GOT3 (cell line): Measurements from ENCODE around the gene BAD.

ENCODE experiments used
- DNase-seq: peaks from one replicate; lab custom pipeline; 2025; ENCODE audit warnings: mixed read lengths; lab: John Stamatoyannopoulos, UW

Gene BAD

DNA sequence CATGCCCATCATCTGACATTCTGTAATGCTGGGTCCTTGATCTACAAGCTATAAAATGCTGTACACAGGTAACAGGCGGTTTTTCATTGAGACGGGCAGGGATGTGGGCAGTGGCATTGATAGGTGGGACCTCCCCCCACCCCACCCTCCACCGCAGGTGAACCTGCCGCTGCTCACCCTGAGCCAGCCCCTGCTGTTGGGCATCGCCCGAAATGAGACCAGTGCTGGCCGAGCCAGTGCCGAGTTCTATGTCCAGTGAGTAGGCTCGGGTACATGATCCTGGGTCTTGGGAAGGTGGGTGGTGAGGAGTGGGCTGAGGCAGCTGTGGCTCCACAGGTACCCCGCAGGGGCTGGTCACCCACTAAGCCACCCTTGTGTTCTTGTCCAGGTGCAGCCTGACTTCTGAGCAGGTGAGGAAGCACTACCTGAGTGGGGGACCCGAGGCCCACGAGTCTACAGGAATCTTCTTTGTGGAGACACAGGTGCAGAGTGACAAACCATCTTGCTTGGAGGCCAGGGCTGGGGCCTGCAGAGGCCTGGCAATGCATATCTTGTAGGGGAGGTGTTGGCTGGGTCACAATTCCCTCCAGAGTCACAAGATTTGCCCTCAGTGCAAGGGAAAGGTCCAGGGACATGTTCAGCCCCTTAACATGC lies 55.2 kb downstream of the BAD start:
- DNase-seq = no peak

DNA sequence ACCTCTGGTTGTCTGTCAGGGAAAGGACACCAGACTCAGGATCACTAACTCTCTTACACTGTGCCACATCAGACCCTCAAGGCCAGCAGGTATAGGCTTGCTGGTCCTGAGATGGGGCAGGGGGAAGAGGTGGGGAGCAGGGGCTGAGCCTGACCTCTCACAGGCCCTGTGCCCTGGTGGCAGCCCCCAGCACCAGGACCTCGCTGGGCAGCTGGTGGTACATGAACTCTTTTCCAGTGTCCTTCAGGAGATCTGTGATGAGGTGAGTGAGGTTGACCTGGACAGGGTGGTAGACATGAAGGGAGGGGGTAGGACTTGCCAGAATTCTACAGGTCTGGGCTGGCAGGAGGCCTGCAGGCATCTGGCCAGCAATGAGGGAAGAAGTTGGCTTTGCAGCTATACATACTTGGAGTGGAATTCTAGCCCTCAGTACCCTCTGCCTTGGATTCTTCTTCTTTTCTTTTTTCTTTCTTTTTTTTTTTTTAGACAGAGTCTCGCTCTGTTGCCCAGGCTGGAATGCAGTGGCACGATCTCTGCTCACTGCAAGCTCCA lies 57.0 kb downstream of the BAD start:
- no peak for DNase-seq

DNA sequence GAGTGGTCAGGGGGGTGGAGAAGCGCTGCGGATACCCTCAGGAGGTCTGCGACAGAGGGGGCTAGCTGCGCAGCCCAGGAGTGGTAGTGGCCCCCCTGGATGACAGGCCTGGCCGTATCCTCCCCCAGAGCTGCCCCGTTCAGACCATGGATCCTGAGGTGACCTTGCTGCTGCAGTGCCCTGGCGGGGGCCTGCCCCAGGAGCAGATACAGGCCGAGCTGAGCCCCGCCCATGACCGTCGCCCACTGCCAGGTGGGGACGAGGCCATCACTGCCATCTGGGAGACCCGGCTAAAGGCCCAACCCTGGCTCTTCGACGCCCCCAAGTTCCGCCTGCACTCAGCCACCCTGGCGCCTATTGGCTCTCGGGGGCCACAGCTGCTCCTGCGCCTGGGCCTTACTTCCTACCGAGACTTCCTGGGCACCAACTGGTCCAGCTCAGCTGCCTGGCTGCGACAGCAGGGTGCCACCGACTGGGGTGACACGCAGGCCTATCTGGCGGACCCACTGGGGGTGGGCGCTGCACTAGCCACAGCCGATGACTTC lies 57.9 kb downstream of the BAD start:
- DNase-seq = no peak

DNA sequence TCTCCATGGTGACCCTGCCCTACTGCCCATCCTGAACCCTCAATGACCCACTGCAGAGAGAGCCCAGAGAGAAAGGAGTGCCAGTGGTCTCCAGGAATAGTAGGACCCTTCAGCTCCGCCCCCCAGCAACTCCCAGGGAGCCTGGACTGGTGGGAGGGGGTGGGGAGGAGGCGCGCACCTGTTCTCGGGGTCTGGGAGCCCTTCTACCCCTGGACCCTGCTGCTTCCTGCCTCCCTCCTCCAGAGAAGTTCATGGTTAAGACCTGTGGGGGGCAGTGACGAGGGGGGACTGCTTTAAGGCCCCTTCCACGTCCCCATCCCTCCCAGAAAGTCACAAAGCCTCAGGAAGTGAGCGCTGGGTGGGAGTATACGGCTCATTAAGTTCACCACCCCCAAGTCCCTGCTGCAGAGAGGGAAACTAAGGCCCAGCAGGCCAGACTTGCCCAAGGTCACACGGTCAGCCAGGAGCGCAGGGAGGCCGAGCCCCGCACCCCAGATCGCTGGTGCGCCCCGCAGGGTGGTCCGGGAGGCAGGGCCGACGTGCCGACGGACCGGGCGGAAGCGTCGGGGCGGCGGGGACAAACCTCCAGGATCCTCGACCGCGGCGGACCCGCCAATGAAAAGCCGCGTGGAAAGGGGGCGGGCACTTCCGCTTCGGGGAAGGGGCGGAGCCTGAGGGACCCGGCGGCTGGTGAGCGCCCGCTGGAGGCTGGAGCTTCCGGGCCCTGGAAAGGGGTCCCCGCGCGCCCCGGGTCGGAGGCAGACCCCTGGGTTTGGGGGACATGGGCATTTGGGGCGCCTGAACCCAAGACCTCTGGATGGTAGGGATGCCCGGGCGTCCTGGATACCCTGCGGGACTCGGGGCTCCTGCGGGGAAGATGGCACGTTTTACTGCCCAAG lies 58.6 kb downstream of the BAD start, which contains the start of the genes NUDT22 and TRPT1:
Gene NUDT22, plus strand, starts transcription at position 667 of the 899 bp plus-strand sequence. CDS start 379 bp downstream, outside the sequence.
Gene TRPT1, minus strand, starts transcription at position 579 of the 899 bp plus-strand sequence. Its CDS starts 326 bp downstream, at position 253.
- DNase-seq = peak; percentile 58

DNA sequence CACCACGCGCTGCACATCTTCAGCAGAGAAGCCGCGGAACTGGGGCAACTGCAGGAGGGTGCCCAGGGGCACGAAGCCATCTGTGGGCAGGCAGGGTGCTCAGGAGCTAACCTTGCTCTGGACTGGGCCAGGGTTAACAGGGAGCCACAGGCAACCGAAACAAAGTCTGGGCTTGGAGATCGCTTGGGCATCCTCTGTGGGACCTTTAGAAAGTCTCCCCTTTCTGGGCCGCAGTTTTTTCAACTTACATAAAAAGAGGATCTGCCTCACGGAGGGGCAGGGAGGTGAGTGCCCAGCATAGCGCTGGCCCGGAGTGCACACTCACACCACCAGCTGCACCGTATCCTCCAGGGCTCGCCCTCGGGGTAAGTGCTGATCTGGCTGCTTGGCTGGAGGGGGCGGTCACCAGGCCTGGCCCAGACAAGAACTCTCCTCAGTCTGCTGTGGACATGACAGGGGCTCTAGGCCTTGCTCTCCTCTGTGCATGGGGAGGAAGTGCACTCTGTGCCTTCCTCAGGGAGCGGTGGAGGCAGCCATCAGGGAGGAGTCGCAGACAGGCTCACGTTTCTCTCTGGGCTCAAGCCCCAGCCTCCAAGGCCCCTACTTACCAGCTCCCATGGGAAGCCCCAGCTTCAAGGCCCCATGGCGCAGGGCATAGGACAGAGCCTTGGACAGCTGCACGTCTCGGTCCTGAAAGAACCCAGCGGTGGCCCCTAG lies 59.4 kb downstream of the BAD start:
- no peak for DNase-seq

DNA sequence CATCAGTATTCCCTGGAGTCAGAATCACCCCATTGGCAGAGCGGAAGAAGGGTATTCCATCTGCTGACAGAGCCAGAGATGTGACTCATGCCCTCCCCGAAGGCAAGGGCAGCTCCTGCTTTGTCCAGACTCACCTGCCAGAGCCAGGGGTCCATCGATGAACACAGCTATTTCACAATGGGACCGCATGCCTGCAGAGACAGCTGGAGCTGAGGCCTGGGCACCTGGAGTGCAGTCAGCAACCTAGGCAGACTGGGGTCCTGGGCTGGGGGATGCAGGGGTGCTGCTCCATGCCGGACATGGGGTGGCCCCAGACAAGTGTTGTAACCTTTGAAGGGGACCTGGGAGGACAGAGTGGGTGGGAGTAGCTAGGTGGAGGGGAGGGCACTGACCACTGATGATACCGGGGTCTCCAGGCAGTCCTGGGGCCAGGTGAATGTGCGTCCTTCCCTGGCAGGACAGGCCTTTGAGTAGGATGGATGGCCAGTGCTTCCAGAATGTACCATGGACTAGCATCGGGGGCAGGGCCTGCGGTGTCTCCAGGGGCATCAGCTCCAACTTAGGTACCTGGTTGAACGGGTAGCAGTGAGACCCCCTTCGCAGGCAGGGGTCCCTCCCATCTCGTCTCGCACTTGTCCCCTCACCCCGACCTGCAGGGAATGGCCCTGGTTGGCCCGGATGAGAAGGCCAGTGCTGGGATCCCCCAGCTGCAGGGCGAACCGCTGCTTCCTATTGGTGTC lies 60.1 kb downstream of the BAD start:
- DNase-seq = no peak

DNA sequence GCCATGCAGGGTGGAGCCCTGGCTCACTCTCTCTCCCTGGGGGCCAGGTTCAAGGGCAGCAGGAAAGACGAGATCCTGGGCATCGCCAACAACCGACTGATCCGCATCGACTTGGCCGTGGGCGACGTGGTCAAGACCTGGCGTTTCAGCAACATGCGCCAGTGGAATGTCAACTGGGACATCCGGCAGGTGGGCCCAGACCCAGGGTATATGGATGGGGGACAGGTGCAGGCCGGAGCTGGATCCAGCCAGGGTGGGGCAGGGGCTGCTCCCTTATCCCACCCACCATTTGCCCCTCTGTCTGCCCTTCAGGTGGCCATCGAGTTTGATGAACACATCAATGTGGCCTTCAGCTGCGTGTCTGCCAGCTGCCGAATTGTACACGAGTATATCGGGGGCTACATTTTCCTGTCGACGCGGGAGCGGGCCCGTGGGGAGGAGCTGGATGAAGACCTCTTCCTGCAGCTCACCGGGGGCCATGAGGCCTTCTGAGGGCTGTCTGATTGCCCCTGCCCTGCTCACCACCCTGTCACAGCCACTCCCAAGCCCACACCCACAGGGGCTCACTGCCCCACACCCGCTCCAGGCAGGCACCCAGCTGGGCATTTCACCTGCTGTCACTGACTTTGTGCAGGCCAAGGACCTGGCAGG lies 61.3 kb downstream of the BAD start:
- no peak for DNase-seq

DNA sequence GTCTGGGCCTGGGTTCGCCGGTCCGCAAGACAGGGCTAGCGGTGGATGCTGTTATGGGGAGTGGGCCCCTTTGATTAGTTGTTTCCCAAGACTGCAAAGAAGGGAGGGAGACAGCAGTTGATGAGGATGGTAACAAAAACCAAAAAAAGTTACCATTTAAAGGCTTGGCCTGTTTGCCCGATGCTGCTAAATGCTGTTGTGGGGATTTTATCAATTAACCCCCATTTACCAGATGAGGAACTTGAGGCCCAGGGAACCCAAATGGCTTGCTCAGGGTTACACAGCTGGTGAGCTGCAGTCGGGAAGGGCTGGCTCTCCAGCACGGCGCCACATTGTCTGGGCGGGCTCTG lies 61.8 kb downstream of the BAD start:
- no peak for DNase-seq

DNA sequence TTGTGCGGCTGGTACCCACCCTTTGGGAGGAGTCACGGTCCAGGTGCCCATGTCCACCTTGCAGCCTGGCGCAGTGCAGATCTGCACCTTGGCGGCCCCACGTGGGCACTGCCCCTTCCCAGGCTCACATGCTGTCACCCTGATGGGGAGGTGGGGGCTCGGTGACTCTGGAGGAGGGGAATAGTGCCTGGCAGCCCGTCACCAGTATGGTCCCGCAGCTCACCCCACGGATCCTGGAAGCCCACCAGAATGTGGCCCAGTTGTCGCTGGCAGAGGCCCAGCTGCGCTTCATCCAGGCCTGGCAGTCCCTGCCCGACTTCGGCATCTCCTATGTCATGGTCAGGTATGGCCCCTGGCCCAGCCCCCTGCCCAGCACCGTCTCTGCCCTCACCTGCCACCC lies 63.7 kb downstream of the BAD start:
- no peak for DNase-seq

DNA sequence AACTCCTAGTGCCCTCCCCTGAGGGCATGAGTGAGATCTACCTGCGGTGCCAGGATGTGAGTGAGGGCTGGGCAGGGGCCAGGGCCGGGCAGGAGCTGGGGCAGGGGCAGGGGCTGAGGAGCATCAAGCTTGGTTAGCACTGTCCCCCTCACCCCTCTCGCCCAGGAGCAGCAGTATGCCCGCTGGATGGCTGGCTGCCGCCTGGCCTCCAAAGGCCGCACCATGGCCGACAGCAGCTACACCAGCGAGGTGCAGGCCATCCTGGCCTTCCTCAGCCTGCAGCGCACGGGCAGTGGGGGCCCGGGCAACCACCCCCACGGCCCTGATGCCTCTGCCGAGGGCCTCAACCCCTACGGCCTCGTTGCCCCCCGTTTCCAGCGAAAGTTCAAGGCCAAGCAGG lies 64.2 kb downstream of the BAD start:
- no peak for DNase-seq
